NCI-H2107 treated with DMSO at 0.1 percent for 48 hours (cell line): ENCODE measurements around the gene TUBGCP2.

Source experiments
- DNase-seq: peaks from one replicate; lab custom pipeline; 2025; ENCODE audit not compliant: unreplicated experiment; lab: John Stamatoyannopoulos, UW

Gene TUBGCP2

GRCh38 chr10:133308421-133309099 is at the start of gene TUBGCP2, which contains the start of gene ZNF511:
Gene TUBGCP2 (minus strand): TSS chr10:133308872. CDS start chr10:133302941, 5,931 bp downstream.
Gene ZNF511 (plus strand): TSS chr10:133308914. CDS start chr10:133308944, 30 bp downstream.
- no peak for DNase-seq

- DNase-seq, result no peak
Measured at GRCh38 chr10:133357285-133358161, 48.9 kb upstream of the TUBGCP2 start, which contains the start of gene FUOM. Gene FUOM (minus strand): TSS chr10:133358019. CDS start chr10:133358007, 12 bp downstream.

- no peak for DNase-seq
Measured at GRCh38 chr10:133356549-133357284, 48.0 kb upstream of the TUBGCP2 start.

- no peak for DNase-seq
Measured at GRCh38 chr10:133355991-133356390, 47.3 kb upstream of the TUBGCP2 start.

- no peak for DNase-seq
Measured at GRCh38 chr10:133355266-133355665, 46.6 kb upstream of the TUBGCP2 start.

GRCh38 chr10:133354672-133355240 is 46.1 kb upstream of the TUBGCP2 start:
- no peak for DNase-seq

GRCh38 chr10:133353988-133354605 is 45.4 kb upstream of the TUBGCP2 start:
- no peak for DNase-seq

GRCh38 chr10:133353202-133353959 is 44.7 kb upstream of the TUBGCP2 start:
- DNase-seq, result no peak

- no peak for DNase-seq
Measured at GRCh38 chr10:133351408-133352318, 43.0 kb upstream of the TUBGCP2 start.

GRCh38 chr10:133350950-133351329 is 42.3 kb upstream of the TUBGCP2 start:
- DNase-seq, result no peak

GRCh38 chr10:133350283-133350949 is 41.7 kb upstream of the TUBGCP2 start:
- DNase-seq, result no peak

- DNase-seq, result no peak
Measured at GRCh38 chr10:133349577-133350011, 40.9 kb upstream of the TUBGCP2 start.

GRCh38 chr10:133349160-133349568 is 40.5 kb upstream of the TUBGCP2 start:
- no peak for DNase-seq

- DNase-seq, result no peak
Measured at GRCh38 chr10:133347710-133348517, 39.2 kb upstream of the TUBGCP2 start.

GRCh38 chr10:133346413-133346812 is 37.7 kb upstream of the TUBGCP2 start:
- DNase-seq, result no peak

- DNase-seq, result no peak
Measured at GRCh38 chr10:133344236-133344635, 35.6 kb upstream of the TUBGCP2 start.

GRCh38 chr10:133343558-133343957 is 34.9 kb upstream of the TUBGCP2 start:
- no peak for DNase-seq
